ENCODE measurements around the gene NRG3.

NRG3 gene

DNA sequence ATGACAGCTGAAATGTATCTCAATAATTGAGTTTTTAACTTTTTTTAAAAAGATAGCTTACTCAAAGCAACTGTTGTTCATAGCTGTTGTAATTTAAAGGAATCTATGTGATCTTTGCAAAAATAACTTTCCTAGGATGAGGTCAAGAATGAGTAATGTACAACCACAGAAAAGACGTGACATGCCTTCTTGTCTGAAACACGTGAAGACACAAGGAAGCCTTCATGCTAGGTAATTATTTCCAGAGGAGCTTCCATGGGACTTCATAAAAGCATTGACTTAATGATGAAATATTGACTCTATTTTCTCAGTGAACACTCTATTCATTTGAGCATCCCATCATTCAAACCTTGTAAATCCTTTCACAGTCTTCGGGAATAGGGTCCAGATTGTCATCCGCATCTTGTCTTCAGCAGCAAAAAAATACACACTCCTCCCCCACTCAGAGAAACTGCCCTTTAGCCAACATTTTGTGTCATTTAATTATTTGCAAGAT, 528.0 kb downstream of the NRG3 start:
- no peak for DNase-seq

DNA sequence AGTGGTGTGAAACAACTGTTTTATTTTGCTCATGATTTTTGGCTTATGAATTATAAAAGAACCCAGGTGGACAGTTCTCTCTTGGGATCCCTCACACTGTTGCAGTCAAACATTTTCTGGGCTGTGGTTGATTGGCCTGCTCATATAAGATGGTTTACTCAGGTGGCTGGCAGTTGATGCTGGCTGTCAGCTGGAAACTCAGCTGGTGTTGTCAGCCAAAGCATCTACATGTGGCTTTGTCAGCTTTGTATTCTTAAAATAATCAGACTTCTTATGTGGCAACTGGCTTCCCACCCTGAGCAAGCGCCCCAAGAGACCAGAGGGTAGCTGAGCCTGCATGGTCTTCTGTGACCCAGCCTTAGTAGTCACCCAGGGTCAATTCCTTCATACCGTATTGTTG, 534.7 kb downstream of the NRG3 start:
- no peak for DNase-seq

DNA sequence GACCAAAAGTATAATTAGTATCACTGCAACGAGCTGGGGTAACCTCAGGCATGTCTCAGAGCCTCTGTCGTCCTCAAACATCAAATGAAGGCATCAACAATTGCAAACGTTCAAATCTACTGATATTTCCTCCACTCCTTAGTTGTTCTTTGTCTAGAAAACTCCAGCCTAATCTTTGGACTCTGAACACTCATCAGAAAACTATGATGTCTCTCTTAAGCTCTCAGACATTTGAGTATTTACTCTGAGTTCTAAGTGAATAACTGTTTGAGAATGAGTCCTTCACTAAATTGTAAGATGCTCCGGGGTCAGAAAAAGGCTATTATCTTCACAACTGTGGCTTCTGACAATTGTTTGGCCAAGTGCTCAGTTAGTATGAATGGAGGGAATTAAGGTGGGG, 536.4 kb downstream of the NRG3 start:
- DNase-seq = no peak

- DNase-seq = no peak
Measured at GRCh38 chr10:82420001-82420400, 545.0 kb downstream of the NRG3 start.

DNA sequence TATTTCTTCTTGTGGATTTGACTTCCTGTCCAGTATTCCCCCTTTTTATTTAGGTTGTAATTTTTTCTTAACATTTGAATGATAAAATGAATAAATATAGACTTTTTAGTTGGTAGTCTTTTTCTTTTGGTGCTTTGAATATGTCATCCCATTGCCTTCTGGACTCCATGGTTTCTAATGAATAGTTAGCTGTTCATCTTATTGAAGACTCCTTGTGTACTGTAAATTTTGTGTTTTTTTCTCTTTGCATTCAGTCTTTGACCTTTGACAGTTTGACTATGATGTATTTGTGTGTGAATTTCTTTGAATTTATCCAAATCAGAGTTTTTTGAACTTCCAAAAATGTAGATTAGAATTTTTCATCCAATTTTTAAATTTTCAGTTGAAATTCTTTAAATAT, 554.3 kb downstream of the NRG3 start:
- DNase-seq = no peak

DNA sequence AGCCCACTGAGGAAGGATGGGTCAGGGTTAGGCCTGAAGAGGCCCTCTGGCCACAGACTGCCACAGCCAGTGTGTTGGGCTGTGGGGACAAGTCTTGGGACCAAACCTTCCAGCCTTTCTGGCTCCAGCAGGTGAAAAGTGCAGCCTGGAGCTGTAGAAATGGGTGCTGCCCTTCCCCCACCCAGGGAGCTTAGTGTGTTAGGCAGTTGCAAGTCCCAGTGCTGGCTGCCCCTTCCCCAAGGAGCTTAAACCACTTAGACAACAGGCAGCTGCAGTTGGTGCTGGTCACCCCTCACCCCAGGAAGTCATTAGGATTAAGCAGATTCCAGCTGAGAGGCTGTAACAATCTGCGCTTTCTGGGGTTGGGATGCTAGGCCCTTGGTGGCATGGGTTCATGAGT, 563.3 kb downstream of the NRG3 start:
- no peak for DNase-seq

GRCh38 chr10:82440775-82441174, 565.8 kb downstream of the NRG3 start:
- no peak for DNase-seq

GRCh38 chr10:82452046-82452445, 577.1 kb downstream of the NRG3 start:
- no peak for DNase-seq

DNA sequence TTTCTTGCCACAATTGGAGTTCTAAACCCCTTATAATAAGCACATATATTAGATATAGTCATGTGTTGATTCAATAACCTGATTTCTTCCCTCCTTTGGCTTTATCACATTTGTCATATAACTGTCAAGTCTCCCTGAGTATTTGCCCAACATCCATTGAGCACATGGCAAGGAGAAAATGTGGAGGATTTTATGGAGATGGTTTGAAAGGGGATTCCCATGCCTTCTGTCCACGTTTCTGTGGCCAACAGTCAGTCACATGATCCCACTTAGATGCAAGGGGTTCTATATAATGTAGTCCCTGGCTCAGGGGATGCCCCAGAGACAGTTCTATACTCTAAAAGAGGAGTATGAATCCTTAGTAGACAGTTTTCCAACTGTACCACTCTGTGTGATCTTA, 577.7 kb downstream of the NRG3 start:
- no peak for DNase-seq

DNA sequence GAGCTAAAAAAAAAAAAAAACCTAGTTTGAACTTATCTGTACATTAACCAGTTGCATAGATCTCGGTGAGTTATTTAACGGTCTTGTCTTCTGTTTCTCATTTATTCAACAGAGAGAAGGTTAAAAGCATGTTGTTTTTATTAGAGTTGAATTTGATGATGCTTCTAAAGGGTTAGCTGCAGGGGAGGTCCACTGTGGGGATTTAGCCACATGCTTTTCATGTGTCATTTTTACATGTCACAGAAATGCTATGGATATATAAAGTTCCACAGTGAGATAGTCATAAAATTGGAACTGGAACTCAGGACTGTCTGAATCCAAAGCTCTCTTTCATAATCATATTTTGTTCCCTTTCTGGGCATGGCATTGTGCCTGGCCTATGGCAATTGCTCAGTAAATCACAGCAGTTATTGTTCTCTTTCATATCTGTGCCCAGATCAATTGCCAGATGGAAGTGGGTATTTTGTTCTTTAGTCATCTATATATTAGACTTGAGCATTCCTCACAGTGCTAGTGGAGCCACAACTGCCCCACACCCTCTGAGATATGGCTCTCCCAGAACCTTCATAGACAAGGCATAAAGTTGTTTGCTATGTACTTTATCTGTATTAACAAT, 578.8 kb downstream of the NRG3 start:
- no peak for DNase-seq

DNA sequence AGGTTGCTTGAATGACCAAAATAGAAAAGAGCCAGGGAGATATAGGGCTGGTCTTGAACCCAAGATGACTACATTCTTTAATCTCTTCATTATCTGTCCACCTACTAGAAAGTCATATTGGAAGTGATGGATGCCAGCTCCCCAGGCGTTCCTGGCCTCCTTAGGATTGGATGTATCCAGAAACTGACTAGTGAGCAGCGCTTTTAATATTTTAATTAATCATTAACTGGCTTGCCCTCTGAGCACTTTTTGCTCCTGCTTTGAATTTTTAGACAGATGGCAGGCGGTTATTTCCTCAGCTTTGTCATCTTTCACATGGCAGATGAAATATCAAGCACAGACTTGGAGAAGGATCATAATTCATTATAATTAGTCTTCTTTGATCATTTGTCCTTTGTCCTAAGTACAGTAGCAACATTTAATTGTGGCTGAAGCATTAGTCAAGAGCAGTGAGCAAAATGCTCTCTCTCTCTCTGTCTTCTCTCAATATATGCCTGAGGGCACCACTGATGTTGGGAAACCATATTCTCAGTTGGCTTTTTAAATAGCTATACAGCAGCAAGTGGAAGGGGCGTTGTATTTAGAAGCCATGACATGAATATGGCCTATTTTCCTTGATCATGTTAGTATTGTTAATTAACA, 588.0 kb downstream of the NRG3 start:
- no peak for DNase-seq

- DNase-seq = no peak
Measured at GRCh38 chr10:82463614-82464013, 588.6 kb downstream of the NRG3 start.

- DNase-seq = no peak
Measured at GRCh38 chr10:82464191-82464818, 589.3 kb downstream of the NRG3 start.

GRCh38 chr10:82464966-82465365, 590.0 kb downstream of the NRG3 start:
- DNase-seq = no peak

DNA sequence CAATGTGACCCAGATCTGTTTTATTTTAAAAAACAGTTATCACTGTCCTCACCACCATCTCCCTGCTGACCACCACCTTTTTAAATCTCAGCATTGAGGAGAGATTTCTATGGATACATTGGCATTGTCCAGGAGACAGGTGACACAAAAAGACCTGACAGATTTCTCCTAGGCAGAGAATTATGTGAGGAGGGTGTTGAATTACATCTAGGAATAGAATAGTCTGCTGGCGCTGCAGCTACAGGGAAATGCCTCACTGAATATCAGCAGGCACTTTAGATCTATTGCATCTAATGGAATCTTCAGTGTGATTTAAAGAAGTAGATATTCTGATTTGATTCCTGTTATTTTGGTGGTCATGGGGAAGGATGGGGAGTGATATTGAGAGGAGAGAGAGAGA, 593.5 kb downstream of the NRG3 start:
- DNase-seq = no peak

DNA sequence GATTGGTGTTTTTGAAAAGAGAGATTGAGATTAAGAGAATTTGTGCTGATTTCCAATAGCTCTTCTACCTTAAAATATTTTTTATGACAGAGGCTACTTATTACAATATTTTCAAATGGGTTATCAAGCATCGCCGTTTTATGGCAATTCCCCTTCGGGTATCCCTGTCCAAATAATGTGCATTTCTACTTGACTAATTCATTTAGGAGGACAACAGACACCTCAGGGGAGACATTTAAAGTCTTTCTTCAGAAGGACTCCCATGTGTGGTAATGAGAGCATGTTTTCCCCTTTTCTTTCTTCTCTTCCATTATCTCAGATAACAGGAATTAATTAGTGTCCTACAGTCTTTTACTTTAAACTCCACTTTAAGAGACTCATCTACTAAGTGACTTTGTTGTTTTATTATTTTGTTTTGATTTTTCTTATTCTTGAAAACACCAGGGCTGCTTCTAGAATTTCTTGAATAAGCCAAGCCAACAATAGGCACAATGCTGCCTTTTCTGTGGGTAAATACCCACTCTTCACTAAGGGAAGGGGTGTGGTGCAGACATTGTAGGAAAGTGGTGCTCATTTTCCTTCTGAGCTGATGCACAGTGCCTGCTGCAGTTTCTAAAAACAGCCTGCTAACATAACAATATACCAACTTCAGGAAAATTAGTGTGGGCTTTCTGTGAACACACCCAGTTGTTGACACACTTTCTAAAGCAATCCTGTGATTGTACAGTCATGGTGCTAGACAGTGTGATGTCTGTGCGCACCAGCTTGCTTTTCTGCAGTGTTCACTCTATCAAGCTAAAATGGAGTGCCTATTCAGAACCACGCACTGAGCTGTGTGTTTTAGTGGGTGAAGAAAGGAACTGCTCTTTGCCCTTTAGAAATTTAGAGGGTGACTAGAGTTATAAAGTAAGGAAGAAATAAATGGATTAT, 597.7 kb downstream of the NRG3 start:
- DNase-seq = no peak

DNA sequence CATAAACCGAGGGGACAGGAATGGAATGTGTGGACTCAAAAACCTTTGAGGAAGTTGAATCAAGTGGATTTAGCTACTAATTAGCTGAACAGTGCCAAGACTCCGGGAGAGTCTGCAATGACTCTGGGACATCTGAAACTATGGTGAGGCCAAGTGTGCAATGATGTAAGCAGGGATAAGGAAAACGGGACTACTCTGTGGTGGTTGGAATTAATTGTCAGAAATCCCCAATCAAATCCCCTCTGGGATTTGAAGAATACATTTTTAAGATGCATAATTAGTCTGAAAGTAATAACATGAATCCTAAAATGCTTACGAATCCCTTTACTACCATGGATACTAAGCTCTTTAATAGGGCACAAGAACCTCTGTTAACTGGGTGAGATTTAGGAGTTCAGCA, 602.8 kb downstream of the NRG3 start:
- DNase-seq = no peak

DNA sequence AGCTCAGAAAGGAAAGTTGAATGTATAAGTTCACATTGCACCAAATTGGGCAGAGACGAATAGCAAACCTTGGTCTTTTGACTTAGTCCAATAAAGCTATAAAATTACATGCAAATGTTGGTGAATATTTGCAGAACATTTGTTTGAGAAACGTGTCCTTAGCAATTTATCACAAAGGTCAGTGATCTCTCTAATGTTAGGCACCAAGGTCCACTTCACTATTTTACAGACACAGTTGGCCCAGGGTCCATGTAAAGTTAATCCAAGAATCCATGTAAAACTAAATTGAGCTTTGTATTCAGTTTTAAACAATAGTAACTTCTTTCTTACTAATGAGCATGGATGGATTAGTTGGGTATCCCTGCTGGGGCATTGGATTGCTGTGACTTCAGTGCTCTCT, 617.7 kb downstream of the NRG3 start:
- DNase-seq = no peak

GRCh38 chr10:82496114-82496513, 621.1 kb downstream of the NRG3 start:
- DNase-seq = no peak

GRCh38 chr10:82497439-82497838, 622.4 kb downstream of the NRG3 start:
- DNase-seq = no peak

- DNase-seq = no peak
Measured at GRCh38 chr10:82498976-82499375, 624.0 kb downstream of the NRG3 start.

- DNase-seq = no peak
Measured at GRCh38 chr10:82505009-82505408, 630.0 kb downstream of the NRG3 start.

GRCh38 chr10:82506680-82507376, 631.8 kb downstream of the NRG3 start:
- DNase-seq = no peak

All from activated CD4-positive, alpha-beta T cell treated with anti-CD3 and anti-CD28 coated beads, Interleukin-10, Interleukin-2, amounts not matched to agents 100 ng/mL and 50 ng/mL, durations not matched to agents 16 hours and 8 hours (primary cell).